OCI-LY3 (cell line): ENCODE results near the gene SERINC3.

Source experiments
- H2AFZ ChIP-seq: fragments of 200-600, 300-600 bp; shearing (Covaris generic); 2 replicates; pipeline ENCODE4 v1.6.0; 2014; ENCODE audit warnings: antibody characterized with exemption, low read depth, low read length
- H3K27ac ChIP-seq: fragments of 200-600, 300-600 bp; sonication (generic); 2 replicates; pipeline ENCODE4 v1.5.1; 2014; ENCODE audit warnings: mild to moderate bottlenecking, low read length, moderate library complexity, mixed read lengths
- H3K27me3 ChIP-seq: fragments of 200-600, 300-600 bp; sonication (generic); 2 replicates; pipeline ENCODE4 v1.6.1; 2014; ENCODE audit warnings: low read depth, low read length, mixed read lengths
- H3K36me3 ChIP-seq: fragments of 200-600, 300-600 bp; sonication (generic); replicated peaks from 2 replicates; pipeline ENCODE3; 2014; ENCODE audit warnings: low read depth, low read length, mixed read lengths
- H3K4me1 ChIP-seq: fragments of 300-600, 200-600 bp; sonication (generic); 2 replicates; pipeline ENCODE4 v1.6.1; 2014; ENCODE audit warnings: low read length, mixed read lengths
- H3K4me2 ChIP-seq: fragments of 200-600, 300-600 bp; sonication (generic); 2 replicates; pipeline ENCODE4 v1.6.1; 2014; ENCODE audit warnings: low read length, mixed read lengths
- H3K4me3 ChIP-seq: fragments of 300-600, 200-600 bp; sonication (generic); 2 replicates; pipeline ENCODE4 v1.5.1; 2014; ENCODE audit warnings: antibody characterized with exemption, mild to moderate bottlenecking, low read length, moderate library complexity
- H3K79me2 ChIP-seq: fragments of 300-600, 200-600 bp; shearing (Covaris generic); 2 replicates; pipeline ENCODE4 v1.6.1; 2014; ENCODE audit warnings: mild to moderate bottlenecking, low read length, mixed read lengths
- H3K9ac ChIP-seq: fragments of 300-600, 200-600 bp; shearing (Covaris generic); 2 replicates; pipeline ENCODE4 v1.6.0; 2014; ENCODE audit warnings: mild to moderate bottlenecking, low read length, moderate library complexity
- H3K9me3 ChIP-seq: fragments of 200-600, 300-600 bp; shearing (Covaris generic); 2 replicates; pipeline ENCODE4 v1.6.1; 2014; ENCODE audit warnings: low read length, mixed read lengths; ENCODE audit not compliant: insufficient read depth
- H4K20me1 ChIP-seq: fragments of 200-600, 300-600 bp; sonication (generic); 2 replicates; pipeline ENCODE4 v1.6.1; 2016; ENCODE audit warnings: low read length, mixed read lengths; ENCODE audit not compliant: insufficient read depth
- CTCF ChIP-seq: fragments of 200-600, 300-600 bp; sonication (generic); IDR thresholded peaks from 2 replicates; pipeline ENCODE4 v1.5.1; 2014; ENCODE audit warnings: antibody characterized with exemption, low read length, low read depth
- EZH2phosphoT487 ChIP-seq: fragments of 200-600 bp; shearing (Covaris generic); IDR thresholded peaks from 2 replicates; pipeline ENCODE4 v1.6.1; 2018; ENCODE audit warnings: antibody characterized with exemption, mixed run types, low read depth

SERINC3 gene

GRCh38 chr20:44552950-44553908 lies 31.4 kb upstream of the SERINC3 start:
- no peaks in the 10 kb centered on the region for H3K4me1 ChIP-seq
- H3K4me2 ChIP-seq: no peak overlapping the region
- no peak overlapping the region for H3K9ac ChIP-seq
- H3K9me3 ChIP-seq: no peaks in the 10 kb centered on the region
- TF ChIP-seq EZH2phosphoT487 (no peak), CTCF (no peak)
- H3K27me3 ChIP-seq: no peaks in the 10 kb centered on the region
- H3K36me3 ChIP-seq: no peaks in the 10 kb centered on the region
- H3K4me3 ChIP-seq: no peak overlapping the region
- H4K20me1 ChIP-seq: no peaks in the 10 kb centered on the region
- no peak overlapping the region for H3K27ac ChIP-seq
- no peak overlapping the region for H2AFZ ChIP-seq
- H3K79me2 ChIP-seq: no peaks in the 10 kb centered on the region

GRCh38 chr20:44552568-44552949 lies 30.7 kb upstream of the SERINC3 start:
- H3K36me3 ChIP-seq: no peaks in the 10 kb centered on the region
- TF ChIP-seq EZH2phosphoT487: no peak
- no peak for TF ChIP-seq CTCF
- H4K20me1 ChIP-seq: no peaks in the 10 kb centered on the region
- no peaks in the 10 kb centered on the region for H3K4me1 ChIP-seq
- H2AFZ ChIP-seq: no peak overlapping the region
- no peaks in the 10 kb centered on the region for H3K27me3 ChIP-seq
- H3K27ac ChIP-seq: no peak overlapping the region
- no peaks in the 10 kb centered on the region for H3K9me3 ChIP-seq
- H3K4me2 ChIP-seq: no peak overlapping the region
- no peak overlapping the region for H3K4me3 ChIP-seq
- no peak overlapping the region for H3K9ac ChIP-seq
- no peaks in the 10 kb centered on the region for H3K79me2 ChIP-seq

- H3K79me2 ChIP-seq: no peaks in the 10 kb centered on the region
- no peaks in the 10 kb centered on the region for H3K4me1 ChIP-seq
- H3K27ac ChIP-seq: no peak overlapping the region
- H3K4me2 ChIP-seq: no peak overlapping the region
- H3K27me3 ChIP-seq: no peaks in the 10 kb centered on the region
- no peak overlapping the region for H3K9ac ChIP-seq
- H3K36me3 ChIP-seq: no peaks in the 10 kb centered on the region
- H4K20me1 ChIP-seq: no peaks in the 10 kb centered on the region
- no peaks in the 10 kb centered on the region for H3K9me3 ChIP-seq
- H2AFZ ChIP-seq: no peak overlapping the region
- no peak overlapping the region for H3K4me3 ChIP-seq
- TF ChIP-seq EZH2phosphoT487: no peak
- no peak for TF ChIP-seq CTCF
Measured at GRCh38 chr20:44552050-44552449, 30.2 kb upstream of the SERINC3 start.

- Histone ChIP-seq H3K9ac (no peak overlapping the region), H3K9me3 (no peaks in the 10 kb centered on the region), H3K4me1 (no peaks in the 10 kb centered on the region), H3K27me3 (no peaks in the 10 kb centered on the region), H4K20me1 (no peaks in the 10 kb centered on the region), H3K4me2 (no peak overlapping the region), H3K27ac (no peak overlapping the region), H3K79me2 (no peaks in the 10 kb centered on the region), H2AFZ (no peak overlapping the region), H3K4me3 (no peak overlapping the region), H3K36me3 (no peaks in the 10 kb centered on the region)
- no peak for TF ChIP-seq EZH2phosphoT487
- TF ChIP-seq CTCF: no peak
Measured at GRCh38 chr20:44549123-44549522, 27.3 kb upstream of the SERINC3 start.
